Measurements from ENCODE around the gene TMEM179B.

TMEM179B gene

DNA sequence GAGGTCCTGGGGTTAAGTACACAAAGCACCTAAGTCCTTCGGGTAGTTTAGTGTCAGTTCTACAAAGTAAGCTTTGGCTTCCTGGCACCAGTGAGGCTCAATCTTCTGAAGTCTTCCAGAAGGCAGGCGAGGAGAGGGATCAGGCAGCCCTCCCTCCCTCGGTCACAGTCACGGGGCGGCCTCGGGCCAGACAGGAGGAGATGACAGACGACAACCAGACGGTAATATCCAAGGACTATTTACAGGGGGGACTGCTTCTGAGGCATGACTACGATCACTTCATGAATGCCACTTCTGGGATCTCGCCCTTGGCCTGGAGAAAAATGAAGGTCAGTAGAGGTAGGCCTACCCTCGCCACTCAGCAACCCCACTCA lies 5.0 kb downstream of the TMEM179B start:
- Histone ChIP-seq H3K4me3 (ENCODE audit: low read depth in 1 of 2, low read length in 2 of 2) (peak overlapping the region; percentile 78 to 94), H3K4me1 (ENCODE audit: control insufficient read depth in 1 of 2, insufficient read depth in 2 of 2, low read length in 2 of 2) (peaks cover 16 to 48% of the 10 kb centered on the region in 2 donors), H3K27me3 (ENCODE audit: low read depth, low read length) (no peaks in the 10 kb centered on the region), H3K27ac (ENCODE audit: low read length) (peak overlapping the region; percentile 53), H3K36me3 (ENCODE audit: control insufficient read depth in 1 of 2, insufficient read depth in 2 of 2, low read length in 2 of 2) (peaks cover 42 to 62% of the 10 kb centered on the region in 2 donors), H3K9me3 (ENCODE audit: control insufficient read depth in 1 of 2, low read length in 2 of 2) (no peaks in the 10 kb centered on the region)

DNA sequence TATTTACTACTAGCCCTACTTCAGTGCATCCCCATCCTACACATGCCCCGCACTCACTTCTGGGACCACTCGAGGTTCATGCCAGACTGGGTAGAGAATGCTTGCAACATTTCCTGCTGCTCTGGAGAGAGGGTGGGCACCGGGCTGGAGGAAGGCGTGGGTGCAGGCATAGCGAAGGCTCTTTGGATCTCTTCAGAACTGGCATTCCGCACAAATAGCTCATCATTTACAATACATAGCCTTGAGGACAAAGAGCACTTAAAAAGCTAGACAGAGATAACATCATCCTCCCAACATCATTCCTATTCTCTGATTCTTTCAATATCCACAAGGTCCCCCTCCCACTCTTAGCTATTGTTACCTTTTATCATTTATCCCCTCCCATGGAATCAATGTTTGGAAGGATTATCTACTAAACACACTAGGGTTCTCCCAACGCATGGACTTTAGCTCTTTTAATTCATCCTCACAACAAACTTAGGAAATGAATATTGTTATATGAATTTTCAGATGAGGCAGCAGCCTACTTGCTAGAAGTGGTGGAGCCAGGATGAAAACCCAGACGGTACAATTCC lies 7.1 kb downstream of the TMEM179B start:
- Histone ChIP-seq H3K27me3 (ENCODE audit: low read depth, low read length) (no peaks in the 10 kb centered on the region), H3K4me1 (ENCODE audit: control insufficient read depth in 1 of 2, insufficient read depth in 2 of 2, low read length in 2 of 2) (peaks cover 8 to 33% of the 10 kb centered on the region in 2 donors), H3K9me3 (ENCODE audit: control insufficient read depth in 1 of 2, low read length in 2 of 2) (no peaks in the 10 kb centered on the region), H3K36me3 (ENCODE audit: control insufficient read depth in 1 of 2, insufficient read depth in 2 of 2, low read length in 2 of 2) (peaks cover 50 to 78% of the 10 kb centered on the region in 2 donors), H3K27ac (ENCODE audit: low read length) (no peak overlapping the region), H3K4me3 (ENCODE audit: low read depth in 1 of 2, low read length in 2 of 2) (no peak overlapping the region)

DNA sequence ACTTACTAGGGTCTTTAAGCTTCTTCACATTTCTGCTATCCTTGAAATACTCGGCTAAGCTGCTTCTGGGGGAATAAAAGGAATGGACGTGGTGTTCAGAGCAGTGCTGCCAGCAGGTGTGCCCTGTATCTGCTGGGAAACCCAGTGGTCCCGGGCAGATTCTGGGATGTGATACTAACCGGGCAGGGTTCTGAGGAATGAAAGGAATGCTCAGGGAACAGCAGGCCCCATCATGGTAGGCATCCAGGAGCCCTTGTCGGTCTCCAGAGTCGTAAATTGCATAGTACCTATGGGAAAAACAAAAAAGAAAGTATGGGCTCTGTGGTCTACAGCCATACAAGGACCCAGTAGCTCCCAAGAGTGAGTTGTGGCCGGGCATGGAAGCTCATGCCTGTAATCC lies 9.1 kb downstream of the TMEM179B start:
- no peaks in the 10 kb centered on the region for H3K9me3 ChIP-seq (ENCODE audit: control insufficient read depth in 1 of 2, low read length in 2 of 2)
- H3K27me3 ChIP-seq (ENCODE audit: low read depth, low read length), result no peaks in the 10 kb centered on the region
- no peak overlapping the region for H3K4me3 ChIP-seq (ENCODE audit: low read depth in 1 of 2, low read length in 2 of 2)
- peaks cover 61 to 81% of the 10 kb centered on the region in 2 donors for H3K36me3 ChIP-seq (ENCODE audit: control insufficient read depth in 1 of 2, insufficient read depth in 2 of 2, low read length in 2 of 2)
- no peak overlapping the region for H3K27ac ChIP-seq (ENCODE audit: low read length)
- H3K4me1 ChIP-seq (ENCODE audit: control insufficient read depth in 1 of 2, insufficient read depth in 2 of 2, low read length in 2 of 2), result peaks cover 8 to 14% of the 10 kb centered on the region in 2 donors

DNA sequence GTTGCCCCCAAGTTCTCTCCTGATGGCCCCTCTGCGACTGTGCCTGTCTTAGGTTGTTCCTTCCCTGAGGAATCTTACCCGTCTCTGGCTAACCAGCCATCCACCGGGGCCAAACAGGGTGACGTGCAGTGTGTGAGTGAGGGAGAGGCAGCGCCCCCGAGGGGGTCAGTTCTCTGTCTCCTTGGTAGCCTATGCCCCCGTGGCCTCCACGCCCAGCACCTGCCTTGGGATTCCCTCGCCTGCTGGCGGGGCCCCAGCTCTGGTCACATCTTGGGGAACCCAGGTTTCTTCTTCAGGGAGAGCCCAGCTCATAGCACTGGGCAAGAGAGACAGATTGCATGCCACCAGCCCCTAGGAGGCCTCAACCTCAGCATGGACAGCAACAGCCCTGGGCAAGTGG lies 12.3 kb downstream of the TMEM179B start:
- H3K36me3 ChIP-seq (ENCODE audit: control insufficient read depth in 1 of 2, insufficient read depth in 2 of 2, low read length in 2 of 2), result peaks cover 70 to 87% of the 10 kb centered on the region in 2 donors
- peaks cover 8 to 12% of the 10 kb centered on the region in 2 donors for H3K4me1 ChIP-seq (ENCODE audit: control insufficient read depth in 1 of 2, insufficient read depth in 2 of 2, low read length in 2 of 2)
- H3K27me3 ChIP-seq (ENCODE audit: low read depth, low read length), result no peaks in the 10 kb centered on the region
- H3K9me3 ChIP-seq (ENCODE audit: control insufficient read depth in 1 of 2, low read length in 2 of 2), result no peaks in the 10 kb centered on the region
- H3K4me3 ChIP-seq (ENCODE audit: low read depth in 1 of 2, low read length in 2 of 2), result no peak overlapping the region
- H3K27ac ChIP-seq (ENCODE audit: low read length), result no peak overlapping the region

DNA sequence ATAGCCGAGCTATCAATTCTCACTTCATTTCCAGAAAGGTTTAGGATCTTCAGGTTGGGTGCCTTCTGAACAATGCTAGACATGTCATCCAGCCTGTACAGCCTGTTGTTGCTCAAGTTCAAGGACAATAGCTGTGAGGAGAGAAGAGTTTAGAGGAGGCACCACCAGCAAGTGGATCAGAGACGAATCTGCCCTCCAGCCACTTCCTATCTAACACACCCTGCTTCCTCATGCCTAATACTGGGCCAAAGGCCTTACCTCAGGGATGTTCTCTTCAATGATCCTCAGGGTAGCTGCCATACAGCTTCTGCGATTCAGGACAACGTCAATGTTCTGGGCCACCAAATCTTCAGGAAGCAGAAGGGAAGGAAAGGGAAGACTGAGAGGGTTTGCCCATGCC lies 13.9 kb downstream of the TMEM179B start:
- Histone ChIP-seq H3K4me1 (ENCODE audit: control insufficient read depth in 1 of 2, insufficient read depth in 2 of 2, low read length in 2 of 2) (peaks cover 10 to 16% of the 10 kb centered on the region in 2 donors), H3K27ac (ENCODE audit: low read length) (no peak overlapping the region), H3K4me3 (ENCODE audit: low read depth in 1 of 2, low read length in 2 of 2) (no peak overlapping the region), H3K27me3 (ENCODE audit: low read depth, low read length) (no peaks in the 10 kb centered on the region), H3K36me3 (ENCODE audit: control insufficient read depth in 1 of 2, insufficient read depth in 2 of 2, low read length in 2 of 2) (peaks cover 57 to 73% of the 10 kb centered on the region in 2 donors), H3K9me3 (ENCODE audit: control insufficient read depth in 1 of 2, low read length in 2 of 2) (no peaks in the 10 kb centered on the region)

DNA sequence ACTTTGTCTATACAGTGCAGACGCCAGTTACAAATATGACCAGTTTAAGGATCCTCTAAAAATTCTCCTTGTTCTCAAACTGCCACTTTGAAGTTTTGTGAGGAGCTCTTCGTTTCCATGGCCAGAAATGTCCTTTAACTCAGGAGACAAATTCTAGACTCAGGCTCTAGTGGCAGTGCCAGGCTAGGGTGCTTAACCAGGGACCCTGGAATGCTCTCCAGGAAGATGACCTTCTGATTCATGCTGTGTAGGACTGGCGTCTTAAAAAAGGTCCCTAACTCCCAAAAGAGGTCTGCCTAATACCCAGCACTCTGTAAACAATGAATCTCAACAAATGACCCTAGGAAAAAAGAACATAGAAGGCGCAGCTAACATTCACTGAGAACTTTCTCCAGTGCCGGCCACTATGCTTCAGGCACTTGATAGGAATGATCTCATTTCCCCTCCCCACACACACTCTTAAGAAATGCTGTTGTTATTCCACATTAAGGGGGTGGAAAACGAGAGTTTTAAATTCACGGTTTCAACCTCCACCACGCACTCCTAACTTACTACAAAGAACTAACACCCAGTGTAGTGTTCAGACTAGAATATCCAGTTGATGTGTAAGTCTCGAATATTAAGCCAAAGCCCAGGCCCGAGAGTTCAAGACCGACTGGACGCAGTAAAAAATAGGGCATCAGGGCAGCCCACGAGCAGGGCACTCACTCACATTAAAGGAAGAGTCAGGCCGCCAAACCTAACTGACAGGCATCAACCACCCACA lies 17.3 kb downstream of the TMEM179B start:
- Histone ChIP-seq H3K4me3 (ENCODE audit: low read depth in 1 of 2, low read length in 2 of 2) (peak overlapping the region; percentile 73 to 81), H3K27ac (ENCODE audit: low read length) (peak overlapping the region; percentile 88), H3K4me1 (ENCODE audit: control insufficient read depth in 1 of 2, insufficient read depth in 2 of 2, low read length in 2 of 2) (peaks cover 13 to 20% of the 10 kb centered on the region in 2 donors), H3K36me3 (ENCODE audit: control insufficient read depth in 1 of 2, insufficient read depth in 2 of 2, low read length in 2 of 2) (peaks cover 34 to 39% of the 10 kb centered on the region in 2 donors), H3K9me3 (ENCODE audit: control insufficient read depth in 1 of 2, low read length in 2 of 2) (no peaks in the 10 kb centered on the region), H3K27me3 (ENCODE audit: low read depth, low read length) (no peaks in the 10 kb centered on the region)

DNA sequence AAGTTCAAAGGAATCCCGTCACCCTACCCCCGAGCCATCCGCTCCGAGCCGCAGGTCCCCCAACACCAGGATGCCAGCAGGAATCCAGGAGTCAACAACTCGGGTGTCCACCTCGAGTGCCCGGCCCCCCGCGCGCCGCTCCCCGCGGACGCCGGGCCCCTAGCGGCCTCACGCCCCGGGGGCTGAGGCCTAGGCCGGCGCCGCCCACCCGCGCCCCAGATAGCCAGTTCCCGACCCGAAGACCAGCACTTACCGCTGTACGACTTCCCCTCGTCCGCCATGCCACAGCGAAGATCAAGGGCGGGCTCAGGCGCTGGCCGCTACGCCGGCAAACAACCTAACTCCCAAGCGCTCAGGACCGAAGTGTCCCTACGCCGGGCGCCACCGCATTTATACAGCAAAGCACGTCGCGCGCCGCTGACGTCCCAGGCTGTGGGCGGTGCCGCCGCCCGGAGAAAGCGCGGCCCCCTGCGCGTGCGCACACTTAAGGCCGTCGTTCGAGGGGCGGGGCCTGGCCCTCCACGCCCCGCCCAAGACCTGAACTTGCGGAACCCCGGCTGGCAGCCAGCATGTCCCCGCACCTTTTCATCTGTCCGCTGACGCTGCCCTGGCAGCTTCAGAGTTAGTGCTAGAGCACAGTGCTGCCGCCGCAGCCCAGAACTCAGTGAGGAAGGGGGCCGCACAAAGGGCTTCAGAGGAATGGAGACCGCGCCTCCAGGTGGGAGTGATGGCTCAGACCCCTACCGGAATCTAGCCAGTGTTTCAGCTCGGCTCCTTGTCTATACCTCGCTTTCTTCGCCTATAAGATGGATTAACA lies 18.1 kb downstream of the TMEM179B start, which contains the start of gene NXF1:
Gene NXF1 (minus strand): TSS at position 365 of the 817 bp plus-strand sequence. CDS start 84 bp downstream, at position 281.
- peak within 1 kb of the TSS; percentile 88 for H3K27ac ChIP-seq (ENCODE audit: low read length)
- H3K27me3 ChIP-seq (ENCODE audit: low read depth, low read length), result no peaks in the 10 kb centered on the region
- H3K9me3 ChIP-seq (ENCODE audit: control insufficient read depth in 1 of 2, low read length in 2 of 2), result no peaks in the 10 kb centered on the region
- peaks cover 26 to 31% of the 10 kb centered on the region in 2 donors for H3K36me3 ChIP-seq (ENCODE audit: control insufficient read depth in 1 of 2, insufficient read depth in 2 of 2, low read length in 2 of 2)
- peaks cover 13 to 20% of the 10 kb centered on the region in 2 donors for H3K4me1 ChIP-seq (ENCODE audit: control insufficient read depth in 1 of 2, insufficient read depth in 2 of 2, low read length in 2 of 2)
- peak within 1 kb of the TSS; percentile 73 to 81 for H3K4me3 ChIP-seq (ENCODE audit: low read depth in 1 of 2, low read length in 2 of 2)

DNA sequence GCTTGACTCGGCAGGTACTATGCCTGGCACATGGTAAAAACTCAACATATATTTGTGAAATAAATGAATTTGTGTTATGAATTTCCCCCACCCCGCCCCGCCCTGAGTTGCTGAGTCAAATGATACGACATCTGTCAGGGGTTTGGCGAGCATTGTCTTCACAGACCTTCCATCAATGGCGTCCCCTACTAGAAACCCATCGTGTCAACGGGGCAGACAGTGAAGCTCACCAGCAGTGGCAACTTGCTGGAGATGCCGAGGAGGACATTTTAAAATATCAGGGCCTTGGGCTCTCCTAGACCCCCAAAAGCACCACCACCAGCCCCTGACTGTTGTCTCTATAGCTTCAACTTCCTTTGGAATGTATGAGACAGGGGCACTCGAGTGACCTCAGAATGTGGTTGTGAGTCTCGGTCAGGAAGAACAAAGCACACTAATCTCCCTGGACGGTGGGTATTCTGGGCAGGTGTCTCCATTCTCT lies 18.8 kb downstream of the TMEM179B start:
- peaks cover 22 to 26% of the 10 kb centered on the region in 2 donors for H3K36me3 ChIP-seq (ENCODE audit: control insufficient read depth in 1 of 2, insufficient read depth in 2 of 2, low read length in 2 of 2)
- H3K27ac ChIP-seq (ENCODE audit: low read length), result peak overlapping the region; percentile 88
- peak overlapping the region; percentile 73 to 81 for H3K4me3 ChIP-seq (ENCODE audit: low read depth in 1 of 2, low read length in 2 of 2)
- peaks cover 13 to 20% of the 10 kb centered on the region in 2 donors for H3K4me1 ChIP-seq (ENCODE audit: control insufficient read depth in 1 of 2, insufficient read depth in 2 of 2, low read length in 2 of 2)
- no peaks in the 10 kb centered on the region for H3K27me3 ChIP-seq (ENCODE audit: low read depth, low read length)
- no peaks in the 10 kb centered on the region for H3K9me3 ChIP-seq (ENCODE audit: control insufficient read depth in 1 of 2, low read length in 2 of 2)

DNA sequence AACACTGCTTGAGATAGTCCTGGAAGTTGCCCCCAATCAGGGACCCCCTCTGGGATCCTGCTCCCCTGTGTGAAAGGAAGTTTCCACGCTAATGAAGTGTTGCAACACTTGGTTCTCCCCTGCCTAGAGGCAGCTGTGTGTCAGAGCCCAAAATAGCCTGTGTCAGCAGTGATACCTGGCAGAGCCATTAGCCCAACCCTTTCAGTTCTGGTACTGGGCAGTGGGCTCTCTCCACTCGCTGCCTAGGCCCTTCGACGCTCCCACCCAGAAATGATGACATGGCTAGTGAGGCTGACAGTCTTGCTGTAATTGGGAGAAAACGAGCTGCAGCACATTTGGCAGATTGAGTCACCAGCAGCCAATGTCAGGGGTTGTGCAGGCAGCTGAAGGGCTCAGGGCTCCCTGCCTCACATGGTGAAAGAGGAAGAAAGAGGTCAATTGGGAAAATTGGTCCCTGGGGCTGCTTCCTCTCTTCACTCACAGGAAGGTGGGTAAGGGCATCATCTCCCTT lies 19.5 kb downstream of the TMEM179B start:
- Histone ChIP-seq H3K27ac (ENCODE audit: low read length) (peak overlapping the region; percentile 58), H3K4me3 (ENCODE audit: low read depth in 1 of 2, low read length in 2 of 2) (no peak overlapping the region), H3K4me1 (ENCODE audit: control insufficient read depth in 1 of 2, insufficient read depth in 2 of 2, low read length in 2 of 2) (peaks cover 13 to 20% of the 10 kb centered on the region in 2 donors)

DNA sequence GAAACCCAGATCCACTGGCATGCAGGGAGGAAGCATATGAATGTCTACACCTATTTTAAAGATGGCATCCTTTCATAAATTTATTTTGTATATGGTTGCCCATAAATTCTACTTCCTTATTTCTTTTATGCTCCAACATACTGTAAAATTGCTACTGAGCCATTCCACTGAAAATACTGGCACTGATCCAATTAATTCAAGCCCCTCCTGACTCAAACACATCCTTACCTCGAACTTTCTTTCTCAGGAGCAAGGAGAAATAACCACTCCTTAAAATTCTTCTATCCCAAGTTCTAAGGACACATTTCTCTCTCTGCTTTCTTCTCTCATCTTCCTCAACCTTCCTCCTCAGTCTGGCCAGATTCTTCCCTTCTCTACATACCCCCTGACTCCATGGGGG lies 23.5 kb downstream of the TMEM179B start:
- no peak overlapping the region for H3K4me3 ChIP-seq (ENCODE audit: low read depth in 1 of 2, low read length in 2 of 2)
- H3K9me3 ChIP-seq (ENCODE audit: control insufficient read depth in 1 of 2, low read length in 2 of 2), result no peaks in the 10 kb centered on the region
- no peak overlapping the region for H3K27ac ChIP-seq (ENCODE audit: low read length)
- peaks cover 0 to 12% of the 10 kb centered on the region in 2 donors for H3K36me3 ChIP-seq (ENCODE audit: control insufficient read depth in 1 of 2, insufficient read depth in 2 of 2, low read length in 2 of 2)
- H3K4me1 ChIP-seq (ENCODE audit: control insufficient read depth in 1 of 2, insufficient read depth in 2 of 2, low read length in 2 of 2), result peaks cover 5 to 7% of the 10 kb centered on the region in 2 donors
- no peaks in the 10 kb centered on the region for H3K27me3 ChIP-seq (ENCODE audit: low read depth, low read length)

More for the DNA sequence above, 19.5 kb downstream of the TMEM179B start:
- Histone ChIP-seq H3K36me3 (ENCODE audit: control insufficient read depth in 1 of 2, insufficient read depth in 2 of 2, low read length in 2 of 2) (peaks cover 16 to 20% of the 10 kb centered on the region in 2 donors), H3K27me3 (ENCODE audit: low read depth, low read length) (no peaks in the 10 kb centered on the region), H3K9me3 (ENCODE audit: control insufficient read depth in 1 of 2, low read length in 2 of 2) (no peaks in the 10 kb centered on the region)

DNA sequence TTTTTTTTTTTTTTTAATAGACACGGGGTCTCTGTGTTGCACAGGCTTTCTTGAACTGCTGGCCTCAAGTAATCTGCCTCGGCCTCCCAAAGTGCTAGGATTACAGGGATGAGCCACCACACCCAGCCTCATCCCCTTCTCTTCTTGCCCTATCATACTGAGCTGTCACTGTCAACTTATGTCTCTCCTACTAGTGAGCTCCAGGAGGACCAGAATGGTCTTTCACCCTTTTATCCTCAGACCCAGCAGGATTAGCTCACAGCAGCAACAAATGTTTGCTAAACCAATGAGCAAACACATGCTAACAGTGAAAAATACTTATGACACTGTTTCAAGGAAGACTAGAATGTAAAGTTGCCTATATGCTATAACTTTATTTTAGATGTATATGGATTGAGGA lies 24.5 kb downstream of the TMEM179B start:
- peaks cover 0 to 15% of the 10 kb centered on the region in 2 donors for H3K36me3 ChIP-seq (ENCODE audit: control insufficient read depth in 1 of 2, insufficient read depth in 2 of 2, low read length in 2 of 2)
- H3K4me3 ChIP-seq (ENCODE audit: low read depth in 1 of 2, low read length in 2 of 2), result no peak overlapping the region
- no peaks in the 10 kb centered on the region for H3K4me1 ChIP-seq (ENCODE audit: control insufficient read depth in 1 of 2, insufficient read depth in 2 of 2, low read length in 2 of 2)
- H3K27me3 ChIP-seq (ENCODE audit: low read depth, low read length), result no peaks in the 10 kb centered on the region
- H3K9me3 ChIP-seq (ENCODE audit: control insufficient read depth in 1 of 2, low read length in 2 of 2), result no peaks in the 10 kb centered on the region
- H3K27ac ChIP-seq (ENCODE audit: low read length), result no peak overlapping the region
